HCT116 (cell line): Measurements from ENCODE around the gene WDR90. TPM values are rescaled to one million over a fixed set of nuclear protein-coding genes. Genes with fewer than 3 reads are reported as not detected.

Experiments used
- ATAC-seq: fragments of 200-7000 bp; cut with Tn5 transposase; 2 replicates; pipeline ENCODE4 v1.9.1; 2020; ENCODE audit warnings: mild to moderate bottlenecking, moderate library complexity
- BruUV-seq: library from RNA; stranded (reverse); fragments of 400-500 nt; replicated peaks from 2 replicates; lab custom pipeline; 2021; lab: Mats Ljungman, UMichigan
- CTCF ChIA-PET: fragments of 300-600 bp; sonication (Branson Sonifier 250); formaldehyde crosslinking; loops from one replicate; lab custom pipeline; 2021; ENCODE audit warnings: antibody characterized with exemption; lab: Charles Lee
- POLR2A ChIA-PET: fragments of 300-600, 350-600 bp; sonication (Branson Sonifier 250); formaldehyde crosslinking; loops from one replicate; lab custom pipeline; 2021; ENCODE audit warnings: antibody characterized with exemption; lab: Charles Lee
- RAD21 ChIA-PET, 2 experiments: fragments of 300-600 bp; sonication (Branson Sonifier 250); formaldehyde crosslinking; loops; one replicate each; lab custom pipeline; 2023; ENCODE audit warnings: low total read pairs in 2 of 2; ENCODE audit not compliant: uncharacterized antibody in 2 of 2, unreplicated experiment in 2 of 2, low non-redundant PET in 1 of 2; lab: Charles Lee
- DNase-seq: peaks from one replicate; pipeline ENCODE4 v3.0.0-alpha.2; 2010; ENCODE audit warnings: low read depth, low spot score
- H2AFZ ChIP-seq: fragments of 200-600 bp; shearing (Covaris generic), sonication (generic); 2 replicates; pipeline ENCODE4 v1.6.1; 2017; ENCODE audit warnings: low read depth, mixed run types, mixed read lengths, antibody characterized with exemption, low read length; ENCODE audit not compliant: poor library complexity, severe bottlenecking
- H3K27ac ChIP-seq: 2 replicates; pipeline ENCODE4 v1.5.1; 2012; ENCODE audit warnings: low read depth, low read length
- H3K27me3 ChIP-seq: fragments of 200-600 bp; sonication (generic); 2 replicates; pipeline ENCODE4 v1.6.1; 2016; ENCODE audit warnings: mixed run types, low read length, mixed read lengths; ENCODE audit not compliant: insufficient read depth
- H3K36me3 ChIP-seq, 2 experiments: fragments of 200-500 bp in 1 of 2; fragments of 200-600 bp in 1 of 2; sonication (Bioruptor generic) in 1 of 2; sonication (generic) in 1 of 2; 2 replicates each; pipeline versions ENCODE4 v1.5.1 to v1.6.1; 2014 to 2016; ENCODE audit warnings: low read length in 2 of 2, inconsistent platforms in 1 of 2, mixed read lengths in 1 of 2, mixed run types in 1 of 2; ENCODE audit not compliant: insufficient read depth in 2 of 2, control insufficient read depth in 1 of 2
- H3K4me1 ChIP-seq, 2 experiments: fragments of 200-600 bp in 1 of 2; sonication (generic) in 1 of 2; 2 replicates each; pipeline versions ENCODE4 v1.5.1 to v1.6.1; 2012 to 2017; ENCODE audit warnings: low read length in 2 of 2, inconsistent platforms in 1 of 2, mild to moderate bottlenecking in 1 of 2, mixed read lengths in 1 of 2, mixed run types in 1 of 2, moderate library complexity in 1 of 2; ENCODE audit not compliant: insufficient read depth in 2 of 2, control insufficient read depth in 1 of 2
- H3K4me2 ChIP-seq: fragments of 200-600 bp; sonication (generic); 2 replicates; pipeline ENCODE4 v1.6.1; 2017; ENCODE audit warnings: mixed run types, low read length, mixed read lengths
- H3K4me3 ChIP-seq, 2 experiments: fragments of 200-600 bp in 1 of 2; sonication (generic) in 1 of 2; replicated peaks in 1 of 2; 2 replicates each; pipeline ENCODE4 v1.5.1; 2011 to 2016; ENCODE audit warnings: low read length in 2 of 2, control low read depth in 1 of 2, low read depth in 1 of 2, mild to moderate bottlenecking in 1 of 2, mixed read lengths in 1 of 2, mixed run types in 1 of 2
- H3K79me2 ChIP-seq: fragments of 200-600 bp; sonication (generic); 2 replicates; pipeline ENCODE4 v1.6.1; 2017; ENCODE audit warnings: mild to moderate bottlenecking, mixed run types, low read length, moderate library complexity, mixed read lengths; ENCODE audit not compliant: insufficient read depth
- H3K9ac ChIP-seq: fragments of 200-600 bp; sonication (generic); 2 replicates; pipeline ENCODE4 v1.6.1; 2016; ENCODE audit warnings: low read length, mixed read lengths
- H3K9me2 ChIP-seq: fragments of 200-600 bp; sonication (generic), shearing (Covaris generic); 2 replicates; pipeline ENCODE4 v1.6.1; 2017; ENCODE audit warnings: mixed run types, mild to moderate bottlenecking, moderate library complexity; ENCODE audit not compliant: insufficient read depth
- H3K9me3 ChIP-seq, 2 experiments: fragments of 200-500 bp in 1 of 2; fragments of 200-600 bp in 1 of 2; sonication (Bioruptor generic) in 1 of 2; sonication (generic) in 1 of 2; 2 replicates each; pipeline ENCODE4 v1.6.1; 2014 to 2017; ENCODE audit warnings: low read length in 2 of 2, mixed read lengths in 2 of 2, inconsistent platforms in 1 of 2, low read depth in 1 of 2, mild to moderate bottlenecking in 1 of 2, mixed run types in 1 of 2, moderate library complexity in 1 of 2; ENCODE audit not compliant: control insufficient read depth in 1 of 2, insufficient read depth in 1 of 2
- H4K20me1 ChIP-seq: fragments of 200-600 bp; sonication (generic), shearing (Covaris generic); 2 replicates; pipeline ENCODE4 v1.6.1; 2017; ENCODE audit warnings: mixed run types, mild to moderate bottlenecking, moderate library complexity; ENCODE audit not compliant: insufficient read depth
- CBX3 ChIP-seq: IDR thresholded peaks from 2 replicates; pipeline ENCODE4 v1.6.1; 2012; ENCODE audit warnings: low read depth
- EZH2phosphoT487 ChIP-seq: fragments of 200-600 bp; IDR thresholded peaks from 2 replicates; pipeline ENCODE4 v1.6.1; 2018; ENCODE audit warnings: antibody characterized with exemption, borderline replicate concordance
- FOSL1 ChIP-seq: IDR thresholded peaks from 2 replicates; pipeline ENCODE4 v1.6.1; 2012; ENCODE audit warnings: low read depth
- JUND ChIP-seq: IDR thresholded peaks from 2 replicates; pipeline ENCODE4 v1.6.1; 2012
- POLR2A ChIP-seq: IDR thresholded peaks from 2 replicates; pipeline ENCODE4 v1.7.0; 2011; ENCODE audit warnings: borderline replicate concordance; ENCODE audit not compliant: insufficient read depth, insufficient read length; ENCODE audit errors: extremely low read depth
- RAD21 ChIP-seq: IDR thresholded peaks from 2 replicates; pipeline ENCODE4 v1.6.1; 2012; ENCODE audit warnings: low read depth, mild to moderate bottlenecking
- SIN3A ChIP-seq: IDR thresholded peaks from 2 replicates; pipeline ENCODE4 v1.6.1; 2012; ENCODE audit warnings: low read depth
- SP1 ChIP-seq: IDR thresholded peaks from 2 replicates; pipeline ENCODE4 v1.6.1; 2012; ENCODE audit warnings: low read depth
- SRF ChIP-seq: IDR thresholded peaks from 2 replicates; pipeline ENCODE4 v1.6.1; 2012; ENCODE audit warnings: low read depth
- TCF7L2 ChIP-seq: IDR thresholded peaks from 2 replicates; pipeline ENCODE4 v1.7.0; 2011; ENCODE audit warnings: borderline replicate concordance, inconsistent platforms; ENCODE audit not compliant: insufficient read depth, insufficient read length; ENCODE audit errors: extremely low read depth
- YY1 ChIP-seq: IDR thresholded peaks from 2 replicates; pipeline ENCODE4 v1.6.1; 2011; ENCODE audit warnings: low read length, low read depth, moderate library complexity, mild to moderate bottlenecking; ENCODE audit not compliant: insufficient replicate concordance; ENCODE audit errors: extremely low read depth
- ZFX ChIP-seq: fragments of 450-650 bp; IDR thresholded peaks from 2 replicates; pipeline ENCODE4 v1.6.1; 2017
- ZNF274 ChIP-seq: fragments of 200-500 bp; sonication (Bioruptor generic); IDR thresholded peaks from 2 replicates; pipeline ENCODE4 v1.6.1; 2014; ENCODE audit warnings: mild to moderate bottlenecking, low read depth, low read length, inconsistent platforms
- intact Hi-C: fragments of 100-400 bp; cut with micrococcal nuclease; formaldehyde crosslinking; loops from 2 replicates; pipeline ENCODE4 v1.10.0; 2022
- total RNA-seq: library from RNA; stranded (reverse); gene quantifications from one replicate; pipeline ENCODE4 v1.2.1, GENCODE V29; 2021; ENCODE audit not compliant: unreplicated experiment
- TF ChIP-seq, protein P1 (sequence below): IDR thresholded peaks from 2 replicates; pipeline ENCODE4 v1.6.1; 2012; ENCODE audit warnings: low read depth
- TF ChIP-seq, protein P2 (sequence below): IDR thresholded peaks from 2 replicates; pipeline ENCODE4 v1.6.1; 2011; ENCODE audit warnings: mild to moderate bottlenecking, low read length, moderate library complexity; ENCODE audit not compliant: insufficient replicate concordance; ENCODE audit errors: extremely low read depth
- TF ChIP-seq, protein P3 (sequence below), 3 experiments: fragments of 200-600 bp in 1 of 3; sonication (generic) in 1 of 3; IDR thresholded peaks in 2 of 3; conservative IDR thresholded peaks in 1 of 3; 2 replicates each; pipeline ENCODE4 v1.5.1; 2012 to 2017; ENCODE audit warnings: low read depth in 2 of 3, low read length in 2 of 3, antibody characterized with exemption in 1 of 3, borderline replicate concordance in 1 of 3, control low read depth in 1 of 3, mild to moderate bottlenecking in 1 of 3, mixed read lengths in 1 of 3, mixed run types in 1 of 3, moderate library complexity in 1 of 3; ENCODE audit not compliant: insufficient read depth in 1 of 3

The WDR90 gene
- total RNA-seq, 1 experiment from 2014 or later: 73.7 TPM

DNA sequence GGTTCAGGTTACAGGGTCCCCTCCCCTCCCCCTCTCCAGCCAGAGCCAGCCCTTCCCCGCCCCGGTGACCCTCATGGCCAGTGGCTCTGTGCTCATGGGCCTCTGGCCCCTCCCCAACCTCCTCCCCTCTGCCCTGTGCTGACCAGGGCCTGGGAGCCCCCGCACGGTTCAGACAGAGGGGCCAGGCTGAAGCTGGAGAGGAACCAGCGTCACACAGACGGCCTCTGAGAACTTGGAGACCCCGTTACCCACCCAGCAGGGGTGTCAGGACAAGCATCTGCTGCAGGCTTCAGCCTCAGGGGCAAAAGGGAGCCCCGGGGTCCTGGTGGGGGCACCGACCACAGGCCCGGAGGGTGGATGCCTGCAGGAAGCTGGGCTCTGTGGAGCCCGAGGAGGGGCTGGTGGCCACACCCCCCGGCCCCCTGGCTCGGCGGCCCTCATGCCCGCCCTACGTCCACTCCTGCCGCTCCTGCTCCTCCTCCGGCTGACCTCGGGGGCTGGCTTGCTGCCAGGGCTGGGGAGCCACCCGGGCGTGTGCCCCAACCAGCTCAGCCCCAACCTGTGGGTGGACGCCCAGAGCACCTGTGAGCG lies 18.3 kb upstream of the WDR90 start, which contains the start of gene WFIKKN1:
Gene WFIKKN1, plus strand, starts transcription at position 171 of the 591 bp plus-strand sequence. Its CDS starts 269 bp downstream, at position 440.
- intact Hi-C loops: no loop called here
- ATAC-seq (peak; percentile 11), DNase-seq (no peak)
- Histone ChIP-seq H3K27me3 (no peaks in the 10 kb centered on the region), H3K36me3 (no peaks in the 10 kb centered on the region), H3K9me3 (no peaks in the 10 kb centered on the region), H3K27ac (no peak within 1 kb of the TSS; the same call in 1 of the 2 replicates), H3K4me2 (peak within 1 kb of the TSS; percentile 27; the same call in 1 of the 2 replicates), H3K79me2 (peaks cover 15% of the 10 kb centered on the region; the same call in 1 of the 2 replicates), H4K20me1 (no peaks in the 10 kb centered on the region), H3K9me2 (no peaks in the 10 kb centered on the region), H3K4me1 (peaks cover 25 to 38% of the 10 kb centered on the region in 2 experiments), H3K9ac (no peak within 1 kb of the TSS; the same call in 1 of the 2 replicates), H2AFZ (no peak within 1 kb of the TSS), H3K4me3 (no peak within 1 kb of the TSS)
- POLR2A ChIA-PET: no interaction called here
- BruUV-seq: no TSS peak
- RAD21 ChIA-PET: no interaction called here
- TF ChIP-seq EZH2phosphoT487 (no peak), ZNF274 (no peak), YY1 (no peak), RAD21 (no peak), ZFX (no peak), SRF (no peak), SIN3A (no peak), JUND (no peak), POLR2A (no peak), TCF7L2 (no peak), FOSL1 (no peak), SP1 (no peak), CBX3 (no peak)
- TF ChIP-seq, protein P1, sequence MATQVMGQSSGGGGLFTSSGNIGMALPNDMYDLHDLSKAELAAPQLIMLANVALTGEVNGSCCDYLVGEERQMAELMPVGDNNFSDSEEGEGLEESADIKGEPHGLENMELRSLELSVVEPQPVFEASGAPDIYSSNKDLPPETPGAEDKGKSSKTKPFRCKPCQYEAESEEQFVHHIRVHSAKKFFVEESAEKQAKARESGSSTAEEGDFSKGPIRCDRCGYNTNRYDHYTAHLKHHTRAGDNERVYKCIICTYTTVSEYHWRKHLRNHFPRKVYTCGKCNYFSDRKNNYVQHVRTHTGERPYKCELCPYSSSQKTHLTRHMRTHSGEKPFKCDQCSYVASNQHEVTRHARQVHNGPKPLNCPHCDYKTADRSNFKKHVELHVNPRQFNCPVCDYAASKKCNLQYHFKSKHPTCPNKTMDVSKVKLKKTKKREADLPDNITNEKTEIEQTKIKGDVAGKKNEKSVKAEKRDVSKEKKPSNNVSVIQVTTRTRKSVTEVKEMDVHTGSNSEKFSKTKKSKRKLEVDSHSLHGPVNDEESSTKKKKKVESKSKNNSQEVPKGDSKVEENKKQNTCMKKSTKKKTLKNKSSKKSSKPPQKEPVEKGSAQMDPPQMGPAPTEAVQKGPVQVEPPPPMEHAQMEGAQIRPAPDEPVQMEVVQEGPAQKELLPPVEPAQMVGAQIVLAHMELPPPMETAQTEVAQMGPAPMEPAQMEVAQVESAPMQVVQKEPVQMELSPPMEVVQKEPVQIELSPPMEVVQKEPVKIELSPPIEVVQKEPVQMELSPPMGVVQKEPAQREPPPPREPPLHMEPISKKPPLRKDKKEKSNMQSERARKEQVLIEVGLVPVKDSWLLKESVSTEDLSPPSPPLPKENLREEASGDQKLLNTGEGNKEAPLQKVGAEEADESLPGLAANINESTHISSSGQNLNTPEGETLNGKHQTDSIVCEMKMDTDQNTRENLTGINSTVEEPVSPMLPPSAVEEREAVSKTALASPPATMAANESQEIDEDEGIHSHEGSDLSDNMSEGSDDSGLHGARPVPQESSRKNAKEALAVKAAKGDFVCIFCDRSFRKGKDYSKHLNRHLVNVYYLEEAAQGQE: no peak
- TF ChIP-seq, protein P2, sequence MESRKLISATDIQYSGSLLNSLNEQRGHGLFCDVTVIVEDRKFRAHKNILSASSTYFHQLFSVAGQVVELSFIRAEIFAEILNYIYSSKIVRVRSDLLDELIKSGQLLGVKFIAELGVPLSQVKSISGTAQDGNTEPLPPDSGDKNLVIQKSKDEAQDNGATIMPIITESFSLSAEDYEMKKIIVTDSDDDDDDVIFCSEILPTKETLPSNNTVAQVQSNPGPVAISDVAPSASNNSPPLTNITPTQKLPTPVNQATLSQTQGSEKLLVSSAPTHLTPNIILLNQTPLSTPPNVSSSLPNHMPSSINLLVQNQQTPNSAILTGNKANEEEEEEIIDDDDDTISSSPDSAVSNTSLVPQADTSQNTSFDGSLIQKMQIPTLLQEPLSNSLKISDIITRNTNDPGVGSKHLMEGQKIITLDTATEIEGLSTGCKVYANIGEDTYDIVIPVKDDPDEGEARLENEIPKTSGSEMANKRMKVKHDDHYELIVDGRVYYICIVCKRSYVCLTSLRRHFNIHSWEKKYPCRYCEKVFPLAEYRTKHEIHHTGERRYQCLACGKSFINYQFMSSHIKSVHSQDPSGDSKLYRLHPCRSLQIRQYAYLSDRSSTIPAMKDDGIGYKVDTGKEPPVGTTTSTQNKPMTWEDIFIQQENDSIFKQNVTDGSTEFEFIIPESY: no peak
- TF ChIP-seq, protein P3, sequence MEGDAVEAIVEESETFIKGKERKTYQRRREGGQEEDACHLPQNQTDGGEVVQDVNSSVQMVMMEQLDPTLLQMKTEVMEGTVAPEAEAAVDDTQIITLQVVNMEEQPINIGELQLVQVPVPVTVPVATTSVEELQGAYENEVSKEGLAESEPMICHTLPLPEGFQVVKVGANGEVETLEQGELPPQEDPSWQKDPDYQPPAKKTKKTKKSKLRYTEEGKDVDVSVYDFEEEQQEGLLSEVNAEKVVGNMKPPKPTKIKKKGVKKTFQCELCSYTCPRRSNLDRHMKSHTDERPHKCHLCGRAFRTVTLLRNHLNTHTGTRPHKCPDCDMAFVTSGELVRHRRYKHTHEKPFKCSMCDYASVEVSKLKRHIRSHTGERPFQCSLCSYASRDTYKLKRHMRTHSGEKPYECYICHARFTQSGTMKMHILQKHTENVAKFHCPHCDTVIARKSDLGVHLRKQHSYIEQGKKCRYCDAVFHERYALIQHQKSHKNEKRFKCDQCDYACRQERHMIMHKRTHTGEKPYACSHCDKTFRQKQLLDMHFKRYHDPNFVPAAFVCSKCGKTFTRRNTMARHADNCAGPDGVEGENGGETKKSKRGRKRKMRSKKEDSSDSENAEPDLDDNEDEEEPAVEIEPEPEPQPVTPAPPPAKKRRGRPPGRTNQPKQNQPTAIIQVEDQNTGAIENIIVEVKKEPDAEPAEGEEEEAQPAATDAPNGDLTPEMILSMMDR (IDR thresholded peaks at IDR 0.05 in 2 of 3, conservative IDR thresholded peaks at IDR 0.05 in 1 of 3; ENCODE audit: borderline replicate concordance in 1 of 3, insufficient read depth in 1 of 3, low read depth in 2 of 3, low read length in 2 of 3): no peak
- CTCF ChIA-PET: no interaction called here
